ENCODE data around the gene UBR4.

DNA sequence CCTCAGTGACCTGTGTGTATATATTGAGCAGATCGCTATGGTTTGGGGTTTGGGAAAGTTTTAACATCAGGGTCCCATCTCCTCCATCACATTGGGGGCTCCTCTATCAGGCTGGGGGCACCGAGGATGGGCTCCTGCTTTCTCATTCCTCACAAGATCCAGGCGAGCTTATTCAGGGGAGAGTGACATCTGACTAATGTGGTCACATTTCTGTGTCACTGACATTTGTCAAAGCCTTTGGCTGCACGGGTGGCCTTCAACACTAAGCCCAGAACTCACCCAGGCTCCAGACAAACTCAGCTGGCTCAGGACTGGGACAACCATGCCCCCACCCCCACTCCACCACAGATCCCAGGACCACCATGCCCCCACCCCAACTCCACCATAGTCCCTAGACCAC is 150.3 kb downstream of the UBR4 start:
- no peak for TF ChIP-seq POLR2AphosphoS5 (IDR thresholded peaks at IDR 0.05; ENCODE audit: low read depth)
- TF ChIP-seq, protein P1, sequence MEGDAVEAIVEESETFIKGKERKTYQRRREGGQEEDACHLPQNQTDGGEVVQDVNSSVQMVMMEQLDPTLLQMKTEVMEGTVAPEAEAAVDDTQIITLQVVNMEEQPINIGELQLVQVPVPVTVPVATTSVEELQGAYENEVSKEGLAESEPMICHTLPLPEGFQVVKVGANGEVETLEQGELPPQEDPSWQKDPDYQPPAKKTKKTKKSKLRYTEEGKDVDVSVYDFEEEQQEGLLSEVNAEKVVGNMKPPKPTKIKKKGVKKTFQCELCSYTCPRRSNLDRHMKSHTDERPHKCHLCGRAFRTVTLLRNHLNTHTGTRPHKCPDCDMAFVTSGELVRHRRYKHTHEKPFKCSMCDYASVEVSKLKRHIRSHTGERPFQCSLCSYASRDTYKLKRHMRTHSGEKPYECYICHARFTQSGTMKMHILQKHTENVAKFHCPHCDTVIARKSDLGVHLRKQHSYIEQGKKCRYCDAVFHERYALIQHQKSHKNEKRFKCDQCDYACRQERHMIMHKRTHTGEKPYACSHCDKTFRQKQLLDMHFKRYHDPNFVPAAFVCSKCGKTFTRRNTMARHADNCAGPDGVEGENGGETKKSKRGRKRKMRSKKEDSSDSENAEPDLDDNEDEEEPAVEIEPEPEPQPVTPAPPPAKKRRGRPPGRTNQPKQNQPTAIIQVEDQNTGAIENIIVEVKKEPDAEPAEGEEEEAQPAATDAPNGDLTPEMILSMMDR (conservative IDR thresholded peaks at IDR 0.05; ENCODE audit: low read depth in 2 of 2) = no peak
- no peak for TF ChIP-seq JUNB (IDR thresholded peaks at IDR 0.05; ENCODE audit: unreplicated experiment)
- no peak for TF ChIP-seq NANOG (IDR thresholded peaks at IDR 0.05; ENCODE audit: borderline replicate concordance)
- TF ChIP-seq EZH2 (IDR thresholded peaks at IDR 0.05; ENCODE audit: low read depth, unreplicated experiment) = no peak
- TF ChIP-seq CREB1 (CRISPR knock-in tag; IDR thresholded peaks at IDR 0.05; ENCODE audit: low read depth) = no peak
- TF ChIP-seq EZH2phosphoT487 (IDR thresholded peaks at IDR 0.05; ENCODE audit: unreplicated experiment) = no peak
- TF ChIP-seq, protein P2, sequence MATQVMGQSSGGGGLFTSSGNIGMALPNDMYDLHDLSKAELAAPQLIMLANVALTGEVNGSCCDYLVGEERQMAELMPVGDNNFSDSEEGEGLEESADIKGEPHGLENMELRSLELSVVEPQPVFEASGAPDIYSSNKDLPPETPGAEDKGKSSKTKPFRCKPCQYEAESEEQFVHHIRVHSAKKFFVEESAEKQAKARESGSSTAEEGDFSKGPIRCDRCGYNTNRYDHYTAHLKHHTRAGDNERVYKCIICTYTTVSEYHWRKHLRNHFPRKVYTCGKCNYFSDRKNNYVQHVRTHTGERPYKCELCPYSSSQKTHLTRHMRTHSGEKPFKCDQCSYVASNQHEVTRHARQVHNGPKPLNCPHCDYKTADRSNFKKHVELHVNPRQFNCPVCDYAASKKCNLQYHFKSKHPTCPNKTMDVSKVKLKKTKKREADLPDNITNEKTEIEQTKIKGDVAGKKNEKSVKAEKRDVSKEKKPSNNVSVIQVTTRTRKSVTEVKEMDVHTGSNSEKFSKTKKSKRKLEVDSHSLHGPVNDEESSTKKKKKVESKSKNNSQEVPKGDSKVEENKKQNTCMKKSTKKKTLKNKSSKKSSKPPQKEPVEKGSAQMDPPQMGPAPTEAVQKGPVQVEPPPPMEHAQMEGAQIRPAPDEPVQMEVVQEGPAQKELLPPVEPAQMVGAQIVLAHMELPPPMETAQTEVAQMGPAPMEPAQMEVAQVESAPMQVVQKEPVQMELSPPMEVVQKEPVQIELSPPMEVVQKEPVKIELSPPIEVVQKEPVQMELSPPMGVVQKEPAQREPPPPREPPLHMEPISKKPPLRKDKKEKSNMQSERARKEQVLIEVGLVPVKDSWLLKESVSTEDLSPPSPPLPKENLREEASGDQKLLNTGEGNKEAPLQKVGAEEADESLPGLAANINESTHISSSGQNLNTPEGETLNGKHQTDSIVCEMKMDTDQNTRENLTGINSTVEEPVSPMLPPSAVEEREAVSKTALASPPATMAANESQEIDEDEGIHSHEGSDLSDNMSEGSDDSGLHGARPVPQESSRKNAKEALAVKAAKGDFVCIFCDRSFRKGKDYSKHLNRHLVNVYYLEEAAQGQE (IDR thresholded peaks at IDR 0.05; ENCODE audit: unreplicated experiment) = no peak

Data from GM23338 (cell line).